HepG2 (cell line): ENCODE measurements around the gene DIS3L2. TPM values are rescaled to one million over a fixed set of nuclear protein-coding genes. Genes with fewer than 3 reads are reported as not detected.
"Not testable (repeated sequence)": the region's sequence is repeated elsewhere in the genome, so short reads cannot be mapped to it uniquely, and the experiment has no call there.

Source experiments
- ATAC-seq: fragments of 200-7000 bp; cut with Tn5 transposase; 3 replicates; pipeline ENCODE4 v1.9.1; 2020; ENCODE audit warnings: mild to moderate bottlenecking, moderate library complexity
- BruUV-seq: library from RNA; stranded (reverse); fragments of 400-500 nt; replicated peaks from 2 replicates; lab custom pipeline; 2021; lab: Mats Ljungman, UMichigan
- CTCF ChIA-PET: fragments of 300-600 bp; formaldehyde crosslinking; extraction: SDS; loops from one replicate; lab custom pipeline; 2021; ENCODE audit warnings: low total read pairs, inconsistent platforms, low intra/inter-chr PET ratio; lab: Yijun Ruan, JAX
- POLR2A ChIA-PET: fragments of 350-600 bp; sonication (Branson Sonifier 250); formaldehyde crosslinking; loops from one replicate; lab custom pipeline; 2020; ENCODE audit warnings: antibody characterized with exemption, inconsistent platforms; lab: Yijun Ruan, JAX
- DNase-seq: peaks from one replicate; pipeline ENCODE4 v3.0.0-alpha.2; 2015; ENCODE audit warnings: low spot score
- FAIRE-seq: peaks from 3 replicates; lab custom pipeline; 2011; peaks lifted over from hg19 to GRCh38; lab: Jason Lieb, UNC
- H2AFZ ChIP-seq: one replicate; pipeline ENCODE4 v1.6.1; 2011; ENCODE audit warnings: low read length, inconsistent platforms
- H3K27ac ChIP-seq: fragments of 300-600 bp; 3 replicates; pipeline ENCODE4 v1.8.0; 2011; ENCODE audit warnings: mixed run types, mild to moderate bottlenecking, mixed read lengths, low read length, inconsistent platforms; ENCODE audit not compliant: insufficient read depth; ENCODE audit errors: extremely low read length
- H3K27me3 ChIP-seq, 2 experiments: fragments of 200-600 bp in 1 of 2; 2 replicates in 1 of 2; 3 replicates in 1 of 2; pipeline versions ENCODE4 v1.6.0 to v1.8.0; 2011; ENCODE audit warnings: low read length in 2 of 2, mild to moderate bottlenecking in 2 of 2, moderate library complexity in 2 of 2, inconsistent platforms in 1 of 2; ENCODE audit not compliant: insufficient read depth in 2 of 2, control insufficient read depth in 1 of 2
- H3K36me3 ChIP-seq, 2 experiments: fragments of 200-600 bp in 1 of 2; replicated peaks in 1 of 2; 2 replicates in 1 of 2; 3 replicates in 1 of 2; pipeline versions ENCODE4 v1.5.1 to v1.8.0; 2011; ENCODE audit warnings: low read length in 2 of 2, inconsistent platforms in 1 of 2; ENCODE audit not compliant: insufficient read depth in 2 of 2, control insufficient read depth in 1 of 2
- H3K4me1 ChIP-seq: 2 replicates; pipeline ENCODE4 v1.5.1; 2012; ENCODE audit warnings: low read length, inconsistent platforms; ENCODE audit not compliant: insufficient read depth
- H3K4me2 ChIP-seq: 2 replicates; pipeline ENCODE4 v1.6.0; 2011; ENCODE audit warnings: low read depth, low read length, inconsistent platforms
- H3K4me3 ChIP-seq, 3 experiments: fragments of 200-600 bp in 1 of 3; sonication (generic), shearing (Covaris generic) in 1 of 3; replicated peaks in 1 of 3; 2 replicates each; pipeline ENCODE4 v1.5.1; 2011 to 2016; ENCODE audit warnings: low read length in 3 of 3, inconsistent platforms in 2 of 3, low read depth in 2 of 3, mild to moderate bottlenecking in 2 of 3, control low read depth in 1 of 3, mixed read lengths in 1 of 3; ENCODE audit not compliant: insufficient read depth in 1 of 3
- H3K79me2 ChIP-seq: one replicate; pipeline ENCODE4 v1.6.1; 2011; ENCODE audit warnings: low read length, inconsistent platforms; ENCODE audit not compliant: insufficient read depth
- H3K9ac ChIP-seq: 2 replicates; pipeline ENCODE4 v1.6.0; 2011; ENCODE audit warnings: mild to moderate bottlenecking, low read depth, low read length, inconsistent platforms; ENCODE audit not compliant: insufficient read depth
- H3K9me3 ChIP-seq: 2 replicates; pipeline ENCODE4 v1.5.1; 2012; ENCODE audit warnings: mild to moderate bottlenecking, low read length
- H4K20me1 ChIP-seq: 2 replicates; pipeline ENCODE4 v1.6.0; 2011; ENCODE audit warnings: inconsistent platforms, mild to moderate bottlenecking, low read length, moderate library complexity; ENCODE audit not compliant: insufficient read depth
- CTCF ChIP-seq: sonication (generic); formaldehyde crosslinking; IDR thresholded peaks from 2 replicates; pipeline ENCODE4 v1.5.0; 2020; ENCODE audit warnings: mild to moderate bottlenecking, missing genetic modification reagents, moderate library complexity
- ZNF687 ChIP-seq: sonication (generic); formaldehyde crosslinking; IDR thresholded peaks from 2 replicates; pipeline ENCODE4 v1.5.1; 2020; ENCODE audit warnings: mild to moderate bottlenecking, missing genetic modification reagents, moderate library complexity
- WGBS: methylation state at CpG from one replicate; pipeline ENCODE4 v1.1.6; 2017; ENCODE audit warnings: low lambda C conversion rate; 5-methylcytosine and 5-hydroxymethylcytosine counted together
- in situ Hi-C: cut with HindIII; loops from 2 replicates; pipeline ENCODE4 v1.10.0; 2017; ENCODE audit warnings: low pct_unique_long_range_greater_than_20kb; ENCODE audit not compliant: extremely low pct_ligation_motif_present
- intact Hi-C: fragments of 100-400 bp; cut with micrococcal nuclease; formaldehyde crosslinking; loops from one replicate; pipeline ENCODE4 v1.10.0; 2022; ENCODE audit not compliant: unreplicated experiment
- polyA plus RNA-seq, 8 experiments: library from polyadenylated mRNA; depleted of rRNA in 3 of 8; stranded (reverse) in 7 of 8; unstranded in 1 of 8; fragments of >200 nt; fragmentation: Illumina TruSeq in 4 of 8; extraction: Trizol in 4 of 8; gene quantifications; 2 replicates each; pipeline versions ENCODE4 v1.2.1 to v1.2.3, GENCODE V29; 2011 to 2016; ENCODE audit warnings: low read depth in 4 of 8, missing spikeins in 1 of 8, mixed read lengths in 1 of 8; ENCODE audit not compliant: insufficient read depth in 1 of 8
- total RNA-seq, 5 experiments: library from RNA; depleted of rRNA; stranded (reverse); fragments of >200 nt; fragmentation: Illumina TruSeq; extraction: Trizol; gene quantifications; 2 replicates each; pipeline ENCODE4 v1.2.3, GENCODE V29; 2016; ENCODE audit warnings: low read depth in 1 of 5

The DIS3L2 gene
- total and polyA plus RNA-seq, 2 of the 13 experiments (the other 11 are each of a cell fraction or from before 2014, with no cell fraction given) = 7.0 to 23.9 TPM

GRCh38 chr2:232326274-232327104 lies 365.0 kb downstream of the DIS3L2 start:
- FAIRE-seq, H3K27ac ChIP-seq, POLR2A ChIA-PET, BruUV-seq, H3K27me3 ChIP-seq, H3K36me3 ChIP-seq, H3K4me2 ChIP-seq, H3K9ac ChIP-seq, DNase-seq, H2AFZ ChIP-seq, H3K79me2 ChIP-seq, H4K20me1 ChIP-seq, H3K4me3 ChIP-seq, H3K4me1 ChIP-seq, H3K9me3 ChIP-seq: not testable (repeated sequence)
- peak; percentile 15 for ATAC-seq
- CTCF ChIA-PET = interaction anchor here (1.2 to 1.9 kb wide), 4 partner anchors 34 to 421 kb away, joined by 6 to 14 read pairs (median 11); partner anchors contain the start of gene NPPC
- TF ChIP-seq ZNF687 (CRISPR knock-in tag) = 0 out of 2 replicates have a peak, but pooled peaks have one; percentile 15
- 0 out of 2 replicates have a peak, but pooled peaks have one; percentile 27 for TF ChIP-seq CTCF (CRISPR knock-in tag)
- 41% methylated on average over 7 of the region's 12 CpGs for WGBS
- intact Hi-C loops = loop anchor here (1.0 to 5.0 kb wide), 4 partner anchors 184 to 420 kb away; no protein-coding TSS in a partner anchor
- in situ Hi-C loops = loop anchor here (5.0 to 10.0 kb wide), 2 partner anchors 192 to 419 kb away; no protein-coding TSS in a partner anchor
